ENCODE data around the gene DPP6.

DNA sequence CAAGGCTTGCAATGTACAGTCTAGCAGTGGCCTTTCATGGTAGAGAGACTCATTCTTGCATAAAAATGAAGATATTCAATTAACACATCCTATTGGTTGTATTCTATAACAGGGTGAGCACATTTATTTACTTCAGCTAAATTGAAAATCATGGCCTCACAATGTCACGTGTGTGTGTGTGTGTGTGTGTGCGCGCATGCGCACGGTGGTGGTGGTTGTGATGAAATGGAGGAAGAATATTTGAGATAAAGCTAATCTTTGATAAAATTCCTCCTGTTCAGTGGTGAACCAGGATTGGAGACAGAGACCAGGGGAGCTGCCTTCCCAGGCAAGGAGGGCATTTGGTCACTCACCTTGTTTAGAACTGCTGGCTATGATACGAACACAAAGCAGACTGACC, 199.8 kb downstream of the DPP6 start:
- TF ChIP-seq, protein P1, sequence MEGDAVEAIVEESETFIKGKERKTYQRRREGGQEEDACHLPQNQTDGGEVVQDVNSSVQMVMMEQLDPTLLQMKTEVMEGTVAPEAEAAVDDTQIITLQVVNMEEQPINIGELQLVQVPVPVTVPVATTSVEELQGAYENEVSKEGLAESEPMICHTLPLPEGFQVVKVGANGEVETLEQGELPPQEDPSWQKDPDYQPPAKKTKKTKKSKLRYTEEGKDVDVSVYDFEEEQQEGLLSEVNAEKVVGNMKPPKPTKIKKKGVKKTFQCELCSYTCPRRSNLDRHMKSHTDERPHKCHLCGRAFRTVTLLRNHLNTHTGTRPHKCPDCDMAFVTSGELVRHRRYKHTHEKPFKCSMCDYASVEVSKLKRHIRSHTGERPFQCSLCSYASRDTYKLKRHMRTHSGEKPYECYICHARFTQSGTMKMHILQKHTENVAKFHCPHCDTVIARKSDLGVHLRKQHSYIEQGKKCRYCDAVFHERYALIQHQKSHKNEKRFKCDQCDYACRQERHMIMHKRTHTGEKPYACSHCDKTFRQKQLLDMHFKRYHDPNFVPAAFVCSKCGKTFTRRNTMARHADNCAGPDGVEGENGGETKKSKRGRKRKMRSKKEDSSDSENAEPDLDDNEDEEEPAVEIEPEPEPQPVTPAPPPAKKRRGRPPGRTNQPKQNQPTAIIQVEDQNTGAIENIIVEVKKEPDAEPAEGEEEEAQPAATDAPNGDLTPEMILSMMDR (conservative IDR thresholded peaks at IDR 0.05; ENCODE audit: low read depth, low read length) = no peak
- no peak for TF ChIP-seq EZH2 (IDR thresholded peaks at IDR 0.05; ENCODE audit: low read length, unreplicated experiment)
